T-helper 2 cell (primary cell): ENCODE data around the gene DSC1.
"Not testable (repeated sequence)": the region's sequence is repeated elsewhere in the genome, so short reads cannot be mapped to it uniquely, and the experiment has no call there.

Experiments used
- DNase-seq, 5 experiments: peaks; one replicate each; pipeline versions ENCODE4 v3.0.0 to v3.0.0-alpha.2; 2012 to 2022
- total RNA-seq, 2 donors: gene quantifications; one replicate each; lab custom pipeline; 2026; lab: John Stamatoyannopoulos, UW

The DSC1 gene
- total RNA-seq = 0.94 to 2.0 reads per million in 2 donors

DNA sequence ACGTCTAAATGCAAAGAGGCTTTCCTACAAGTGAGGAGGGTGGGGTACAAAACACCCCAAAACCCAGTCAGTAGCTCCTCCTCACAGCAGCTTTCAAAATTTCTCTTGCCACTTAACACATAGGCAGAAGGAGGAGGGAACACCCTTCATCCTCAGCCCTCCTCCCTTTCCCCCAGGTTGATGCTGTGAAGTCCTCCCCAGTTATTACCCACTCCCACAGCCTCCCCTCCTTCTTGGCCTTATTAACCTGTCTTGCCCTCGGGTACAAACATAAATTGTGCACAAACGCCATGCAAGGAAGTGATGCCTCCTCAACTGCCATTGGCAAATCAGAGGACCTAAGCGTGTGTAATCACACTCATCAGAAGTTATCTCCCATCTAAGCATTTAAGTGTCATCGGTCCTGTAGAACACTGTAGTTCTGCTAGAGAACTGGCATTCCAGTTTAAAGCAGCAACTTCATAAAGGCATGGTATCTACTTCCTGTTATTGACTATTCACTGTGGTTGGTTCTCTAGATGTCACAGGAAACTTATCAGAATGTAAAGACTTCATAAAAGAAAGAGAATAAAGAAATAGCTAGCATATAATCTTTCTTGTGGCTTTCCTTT lies at the start of gene DSC1:
Gene DSC1 (minus strand): TSS at position 32 of the 611 bp plus-strand sequence. CDS start 262 bp downstream, outside the sequence.
- peak in 1 of 5 experiments; percentile 0 for DNase-seq

DNA sequence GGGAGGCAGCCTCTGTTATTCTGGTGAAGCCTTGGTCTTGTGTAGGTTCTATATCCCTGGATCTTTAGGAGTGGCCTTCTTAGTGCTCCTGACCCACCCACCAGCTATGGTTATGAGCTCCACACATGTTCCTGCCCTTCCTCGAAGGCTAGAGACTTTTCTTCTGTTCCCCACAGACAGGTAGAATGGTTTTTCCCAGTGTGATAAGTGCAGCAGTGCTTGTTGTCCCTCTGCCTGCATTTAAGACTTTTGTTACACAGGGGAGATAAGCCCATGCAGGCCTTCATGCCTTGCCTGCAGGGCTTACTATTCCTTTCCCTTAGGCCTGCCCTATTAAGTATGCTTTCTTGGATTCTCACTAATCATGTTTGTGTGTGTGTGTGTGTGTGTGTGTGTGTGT lies 48.4 kb upstream of the DSC1 start:
- DNase-seq = no peak

GRCh38 chr18:31209041-31209440 lies 46.4 kb upstream of the DSC1 start:
- no peak for DNase-seq

DNA sequence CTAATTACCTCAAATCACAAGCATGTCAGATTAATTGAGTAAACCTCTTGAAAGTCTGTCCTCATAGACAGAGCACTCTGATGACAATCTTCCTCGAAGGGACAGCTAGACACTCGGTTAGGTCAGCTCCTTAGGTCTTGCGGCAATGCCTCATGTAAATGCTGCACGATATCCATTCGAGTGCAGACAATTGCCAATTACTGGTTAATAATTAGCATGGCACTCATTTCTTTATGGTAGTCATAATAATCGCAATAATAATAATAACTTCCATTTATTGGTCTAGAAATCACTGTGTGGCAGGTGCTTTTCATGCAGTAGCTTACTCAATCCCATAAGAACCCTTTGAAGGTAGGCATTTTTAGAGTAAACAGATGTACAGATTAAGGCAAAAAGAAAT lies 44.7 kb upstream of the DSC1 start:
- DNase-seq = no peak

DNA sequence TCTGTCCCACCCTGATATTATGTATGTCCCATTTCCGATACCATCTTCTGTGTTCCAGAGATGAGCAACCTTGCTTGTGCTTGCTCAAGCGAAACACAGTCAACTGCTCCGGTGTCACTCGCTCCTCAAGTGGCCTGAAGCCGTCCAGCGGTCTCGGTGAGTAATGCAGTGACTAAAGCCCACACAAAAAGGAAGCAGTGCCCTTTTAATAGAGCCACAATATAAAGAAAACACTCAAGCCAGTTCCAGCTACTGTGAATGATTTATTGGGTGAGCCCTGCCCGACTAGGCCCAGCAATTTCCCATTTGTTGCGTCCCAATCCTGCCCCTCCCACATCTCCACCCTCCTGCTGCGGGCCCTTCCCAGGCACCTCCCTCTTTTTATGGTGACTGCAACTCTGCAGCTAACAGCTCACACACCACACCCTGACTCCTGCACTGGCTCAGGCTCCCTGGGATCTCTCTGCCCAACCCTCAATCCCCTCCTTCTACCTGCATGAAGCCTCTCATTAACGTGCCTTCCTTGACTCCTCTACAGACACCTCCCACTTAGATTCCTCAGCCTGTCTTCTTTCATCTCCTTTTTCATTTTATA lies 44.2 kb upstream of the DSC1 start:
- no peak for DNase-seq

DNA sequence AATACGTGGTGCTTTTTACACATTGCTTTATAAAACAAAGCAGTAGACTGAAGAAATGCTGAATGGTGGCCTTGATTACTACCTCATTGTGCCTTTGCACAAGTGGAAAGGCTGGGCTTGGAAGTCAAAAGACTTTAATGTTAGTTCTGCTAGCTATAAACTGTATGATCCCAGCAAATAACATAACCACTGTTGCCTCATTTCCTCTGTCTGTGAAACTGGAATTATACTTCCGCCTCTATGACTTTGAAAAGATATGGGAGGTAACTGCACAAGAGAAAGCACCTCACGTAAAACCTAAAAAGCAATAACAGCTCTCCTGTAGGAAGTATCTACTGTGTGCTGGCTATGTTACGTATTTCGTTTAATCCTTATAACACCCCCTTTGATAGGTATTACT lies 43.4 kb upstream of the DSC1 start:
- no peak for DNase-seq

DNA sequence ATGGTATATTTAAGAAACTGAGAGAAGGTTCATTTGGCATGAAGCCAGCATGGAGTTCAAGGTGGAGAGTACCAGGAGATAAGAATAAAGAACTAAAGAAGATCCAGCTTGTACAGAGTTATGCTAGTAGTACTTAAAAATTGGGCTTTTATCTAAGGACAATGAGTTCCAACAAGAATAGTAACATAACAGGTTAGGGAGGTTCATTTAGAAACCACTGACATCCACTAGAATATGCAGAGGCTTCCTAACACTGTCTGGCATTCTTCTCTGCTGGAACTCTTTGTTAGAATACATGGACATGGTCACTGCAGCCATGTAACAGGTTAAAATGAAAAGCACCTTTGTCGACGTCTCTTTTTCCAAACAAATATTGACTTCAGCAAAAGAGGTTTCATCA lies 42.6 kb upstream of the DSC1 start:
- DNase-seq = no peak

- DNase-seq = no peak
These were observed 42.2 kb upstream of the DSC1 start for GRCh38 chr18:31204833-31205232.

GRCh38 chr18:31204166-31204565 lies 41.5 kb upstream of the DSC1 start:
- no peak for DNase-seq

DNA sequence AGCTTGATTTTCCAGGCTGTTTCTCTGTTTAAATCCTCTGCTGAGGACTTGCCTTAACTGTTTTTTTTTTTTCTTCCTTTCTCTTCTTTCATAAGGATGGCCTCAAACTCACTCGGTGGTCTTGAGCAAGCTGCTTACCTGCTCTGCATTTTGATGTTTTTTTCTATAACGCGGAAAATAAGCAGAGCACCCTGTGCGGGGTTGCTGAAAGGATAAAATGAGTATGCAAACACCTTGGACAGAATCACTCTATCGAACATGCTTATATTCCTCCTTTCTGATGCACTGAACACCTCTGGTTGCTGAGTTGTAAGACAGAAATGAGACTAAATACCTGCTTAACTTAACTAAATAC lies 41.1 kb upstream of the DSC1 start:
- no peak for DNase-seq

GRCh38 chr18:31203096-31203793 lies 40.6 kb upstream of the DSC1 start:
- DNase-seq = no peak

DNA sequence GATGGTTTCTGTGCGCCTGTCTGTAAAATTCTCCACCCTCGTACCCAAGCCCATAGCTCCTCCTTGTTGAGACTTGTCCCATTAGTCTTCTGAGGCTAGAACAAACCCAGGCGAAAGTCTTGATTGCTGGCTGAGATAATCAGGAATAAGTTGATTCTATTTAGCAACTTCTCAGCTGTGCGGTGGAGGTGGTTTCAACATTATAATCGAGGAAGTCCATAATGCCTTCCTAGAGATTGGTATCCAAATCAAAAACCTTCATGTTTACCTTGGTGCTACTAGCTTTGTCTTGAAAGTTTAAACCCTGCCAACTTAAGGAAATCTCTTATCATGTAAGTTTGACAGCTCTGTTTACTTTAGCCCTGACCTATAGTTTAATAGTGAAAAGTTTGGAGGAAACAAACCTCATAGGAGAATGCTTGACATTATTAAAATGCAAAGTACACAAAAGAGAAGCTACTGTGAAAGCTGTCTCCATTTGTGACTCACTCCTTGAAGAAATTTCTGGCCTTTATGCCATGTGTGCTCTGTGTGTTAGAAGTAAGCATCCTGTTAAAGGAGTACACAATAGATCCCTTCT lies 36.6 kb upstream of the DSC1 start:
- DNase-seq = no peak

GRCh38 chr18:31197676-31198075 lies 35.0 kb upstream of the DSC1 start:
- DNase-seq = no peak

- no peak for DNase-seq
These were observed 32.4 kb upstream of the DSC1 start for GRCh38 chr18:31195063-31195462.

- DNase-seq = no peak
These were observed 29.6 kb upstream of the DSC1 start for GRCh38 chr18:31192086-31192776.

DNA sequence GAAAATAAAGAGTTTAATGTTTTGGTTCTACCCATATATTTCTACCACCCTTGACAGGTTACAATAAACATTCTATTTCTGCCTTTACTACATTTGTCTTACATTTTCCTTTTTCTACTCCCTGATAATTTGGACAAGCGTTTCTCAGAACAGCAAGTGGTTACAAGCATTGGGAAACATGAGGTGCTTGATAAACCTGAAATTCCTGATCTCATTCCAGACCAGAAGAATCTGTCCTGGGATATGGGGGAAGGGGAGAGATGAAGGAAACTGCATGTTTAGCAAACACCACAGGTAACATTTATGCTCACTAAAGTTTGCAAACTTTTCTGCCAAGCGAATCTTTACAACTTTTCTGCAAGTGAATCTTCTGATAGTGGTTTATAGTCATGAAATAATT lies 28.3 kb upstream of the DSC1 start:
- DNase-seq = no peak

DNA sequence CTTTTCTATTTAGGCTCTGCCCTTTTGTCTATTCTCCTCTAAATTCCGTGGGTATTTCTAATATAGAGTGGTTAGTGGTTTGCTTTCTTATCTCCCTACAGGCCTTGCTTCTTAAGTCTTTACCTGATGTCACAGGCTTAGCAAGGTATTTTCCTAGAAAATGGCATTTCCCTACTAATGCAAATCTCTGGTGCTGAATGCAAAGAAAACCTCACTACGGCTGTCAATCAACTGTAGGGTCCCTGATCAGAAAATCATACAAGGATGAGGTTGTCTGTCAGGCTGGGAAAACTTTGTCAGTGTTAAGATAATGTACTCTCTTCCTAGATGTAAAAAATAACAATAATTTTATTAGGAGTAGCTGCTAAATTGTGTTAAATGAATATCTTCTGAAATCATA lies 27.1 kb upstream of the DSC1 start:
- DNase-seq = no peak

- no peak for DNase-seq
These were observed 22.7 kb upstream of the DSC1 start for GRCh38 chr18:31185186-31185950.

DNA sequence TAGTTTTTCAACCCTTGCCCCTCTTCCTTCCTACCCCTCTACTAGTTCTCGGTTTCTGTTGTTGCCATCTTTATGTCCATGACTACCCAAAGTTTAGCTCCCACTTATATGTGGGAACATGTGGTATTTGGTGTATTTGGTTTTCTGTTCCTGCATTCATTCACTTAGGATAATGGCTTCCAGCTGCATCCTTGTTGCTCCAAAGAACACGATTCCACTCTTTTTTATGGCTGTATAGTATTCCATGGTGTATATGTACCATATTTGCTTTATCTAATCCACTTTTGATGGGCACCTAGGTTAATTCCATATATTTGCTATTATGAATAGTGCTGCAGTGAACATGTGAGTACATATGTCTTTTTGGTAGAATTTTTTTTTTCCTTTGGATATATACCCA lies 20.6 kb upstream of the DSC1 start:
- DNase-seq = no peak

- not testable (repeated sequence) for DNase-seq
These were observed 14.7 kb upstream of the DSC1 start for GRCh38 chr18:31177369-31177768.

DNA sequence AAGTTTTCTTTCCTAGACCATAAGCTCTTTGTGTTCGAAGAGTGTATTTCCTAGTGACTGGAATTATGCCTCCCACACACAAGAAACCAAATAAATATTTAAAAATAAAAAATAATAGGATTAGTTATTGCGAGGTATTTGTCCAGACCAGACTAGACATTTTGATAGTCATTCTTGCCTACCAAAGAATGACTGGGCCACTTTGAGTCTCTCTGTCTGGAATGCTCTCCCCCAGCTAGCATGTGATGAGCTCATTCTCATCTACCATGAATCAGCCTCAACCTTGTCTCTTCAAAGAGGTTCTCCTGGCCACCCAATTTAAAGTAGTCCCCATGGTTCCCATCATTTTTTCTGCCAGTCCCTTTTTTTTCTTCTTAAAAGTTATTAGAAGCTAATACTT lies 13.9 kb upstream of the DSC1 start:
- DNase-seq = no peak

- no peak for DNase-seq
These were observed 8.6 kb upstream of the DSC1 start for GRCh38 chr18:31171144-31171839.
